PC-9 (cell line): Measurements from ENCODE around the gene ATP2B2. TPM values are rescaled to one million over a fixed set of nuclear protein-coding genes. Genes with fewer than 3 reads are reported as not detected.

Source experiments
- BruUV-seq: library from RNA; stranded (reverse); fragments of 400-500 nt; replicated peaks from 2 replicates; lab custom pipeline; 2021; lab: Mats Ljungman, UMichigan
- CTCF ChIA-PET: fragments of 300-600 bp; sonication (Branson Sonifier 250); formaldehyde crosslinking; loops from one replicate; lab custom pipeline; 2022; ENCODE audit warnings: antibody characterized with exemption; lab: Charles Lee
- POLR2A ChIA-PET: fragments of 300-600 bp; sonication (Branson Sonifier 250); formaldehyde crosslinking; loops from one replicate; lab custom pipeline; 2022; ENCODE audit warnings: antibody characterized with exemption; ENCODE audit not compliant: unreplicated experiment; lab: Charles Lee
- DNase-seq, 2 experiments: peaks; one replicate each; pipeline versions ENCODE4 v3.0.0 to v3.0.0-alpha.2; 2015 to 2022; ENCODE audit warnings: mixed read lengths in 1 of 2
- H2AFZ ChIP-seq: fragments of 200-600 bp; sonication (generic); 2 replicates; pipeline ENCODE4 v1.8.1; 2017; ENCODE audit warnings: antibody characterized with exemption
- H3F3A ChIP-seq: fragments of 200-600 bp; sonication (generic); 2 replicates; pipeline ENCODE4 v1.8.1; 2017; ENCODE audit warnings: antibody characterized with exemption, mild to moderate bottlenecking, low read depth; ENCODE audit not compliant: insufficient read depth
- H3K27ac ChIP-seq: fragments of 200-600 bp; sonication (generic); 2 replicates; pipeline ENCODE4 v1.6.1; 2016; ENCODE audit warnings: mixed run types
- H3K27me3 ChIP-seq: fragments of 200-600 bp; sonication (generic); 2 replicates; pipeline ENCODE4 v1.6.1; 2016; ENCODE audit warnings: low read depth, mixed run types; ENCODE audit not compliant: insufficient read depth
- H3K36me3 ChIP-seq: fragments of 200-600 bp; sonication (generic); 2 replicates; pipeline ENCODE4 v1.6.1; 2016; ENCODE audit warnings: low read depth, mixed run types
- H3K4me1 ChIP-seq: fragments of 200-600 bp; sonication (generic); replicated peaks from 2 replicates; pipeline ENCODE4 v1.6.1; 2016; ENCODE audit warnings: mixed run types; ENCODE audit not compliant: insufficient read depth
- H3K4me2 ChIP-seq: fragments of 200-600 bp; sonication (generic); 2 replicates; pipeline ENCODE4 v1.6.1; 2017; ENCODE audit warnings: mixed run types
- H3K4me3 ChIP-seq: fragments of 200-600 bp; sonication (generic); 2 replicates; pipeline ENCODE4 v1.6.1; 2016; ENCODE audit warnings: mixed run types
- H3K79me2 ChIP-seq: fragments of 200-600 bp; sonication (generic); 2 replicates; pipeline ENCODE4 v1.6.1; 2017; ENCODE audit warnings: low read depth, mixed run types
- H3K9me2 ChIP-seq: fragments of 200-600 bp; sonication (generic); 2 replicates; pipeline ENCODE4 v1.8.1; 2017; ENCODE audit warnings: mild to moderate bottlenecking; ENCODE audit not compliant: insufficient read depth
- H3K9me3 ChIP-seq: fragments of 200-600 bp; sonication (generic); 2 replicates; pipeline ENCODE4 v1.8.1; 2016; ENCODE audit warnings: low read depth; ENCODE audit not compliant: insufficient read depth
- H4K20me1 ChIP-seq: fragments of 200-600 bp; sonication (generic); 2 replicates; pipeline ENCODE4 v1.8.1; 2017; ENCODE audit not compliant: insufficient read depth
- EZH2 ChIP-seq: fragments of 200-600 bp; sonication (generic); IDR thresholded peaks from 2 replicates; pipeline ENCODE4 v1.8.0; 2017; ENCODE audit warnings: antibody characterized with exemption, low read depth
- intact Hi-C: fragments of 100-400 bp; cut with micrococcal nuclease; formaldehyde crosslinking; loops from one replicate; pipeline ENCODE4 v1.10.0; 2022; ENCODE audit not compliant: unreplicated experiment
- total RNA-seq: library from RNA; stranded (reverse); gene quantifications from 2 replicates; pipeline ENCODE4 v1.2.3, GENCODE V29; 2021
- TF ChIP-seq, protein P1 (sequence below): fragments of 200-600 bp; sonication (generic); conservative IDR thresholded peaks from 2 replicates; pipeline ENCODE4 v1.6.1; 2017; ENCODE audit warnings: mixed run types, antibody characterized with exemption, mild to moderate bottlenecking, moderate library complexity

The ATP2B2 gene
- total RNA-seq, 1 experiment from 2014 or later: not detected

DNA sequence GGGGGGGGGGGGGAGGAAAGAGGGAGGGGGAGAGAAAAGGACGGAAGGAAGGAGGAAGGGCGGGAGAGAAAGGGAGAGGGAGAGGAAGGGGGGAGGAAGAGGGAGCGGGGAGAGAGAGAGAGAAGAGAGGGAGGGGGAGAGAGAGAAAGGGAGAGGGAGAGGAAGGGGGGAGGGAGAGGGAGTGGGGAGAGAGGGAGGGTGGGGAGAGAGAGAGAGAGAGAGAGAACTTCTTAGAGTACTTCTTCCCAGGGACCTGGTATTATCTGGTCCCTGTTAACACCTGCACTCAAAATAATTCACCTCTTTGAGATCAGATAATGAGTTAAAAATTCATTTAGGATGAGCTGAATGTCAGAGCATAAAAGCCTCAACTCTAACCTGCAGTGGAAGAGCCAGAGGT, 185.6 kb downstream of the ATP2B2 start:
- CTCF ChIA-PET: interaction anchor here (0.9 kb wide), 1 partner anchor 171 kb away, joined by 3 read pairs; no protein-coding TSS in a partner anchor
- H3K27ac ChIP-seq: no peak overlapping the region
- no peaks in the 10 kb centered on the region for H3F3A ChIP-seq
- POLR2A ChIA-PET: no interaction called here
- H3K27me3 ChIP-seq: peaks cover 12% of the 10 kb centered on the region
- intact Hi-C loops: loop anchor here (10.0 kb wide), 1 partner anchor 575 kb away; the partner anchor contains the start of gene OGG1
- H3K79me2 ChIP-seq: peaks cover 31% of the 10 kb centered on the region
- DNase-seq: no peak
- H2AFZ ChIP-seq: no peak overlapping the region
- no TSS peak for BruUV-seq
- peaks cover 12% of the 10 kb centered on the region; the same call in 1 of the 2 replicates for H4K20me1 ChIP-seq
- H3K9me2 ChIP-seq: no peaks in the 10 kb centered on the region
- peaks cover 17% of the 10 kb centered on the region for H3K36me3 ChIP-seq
- peak overlapping the region; percentile 84 for H3K4me3 ChIP-seq
- TF ChIP-seq, protein P1, sequence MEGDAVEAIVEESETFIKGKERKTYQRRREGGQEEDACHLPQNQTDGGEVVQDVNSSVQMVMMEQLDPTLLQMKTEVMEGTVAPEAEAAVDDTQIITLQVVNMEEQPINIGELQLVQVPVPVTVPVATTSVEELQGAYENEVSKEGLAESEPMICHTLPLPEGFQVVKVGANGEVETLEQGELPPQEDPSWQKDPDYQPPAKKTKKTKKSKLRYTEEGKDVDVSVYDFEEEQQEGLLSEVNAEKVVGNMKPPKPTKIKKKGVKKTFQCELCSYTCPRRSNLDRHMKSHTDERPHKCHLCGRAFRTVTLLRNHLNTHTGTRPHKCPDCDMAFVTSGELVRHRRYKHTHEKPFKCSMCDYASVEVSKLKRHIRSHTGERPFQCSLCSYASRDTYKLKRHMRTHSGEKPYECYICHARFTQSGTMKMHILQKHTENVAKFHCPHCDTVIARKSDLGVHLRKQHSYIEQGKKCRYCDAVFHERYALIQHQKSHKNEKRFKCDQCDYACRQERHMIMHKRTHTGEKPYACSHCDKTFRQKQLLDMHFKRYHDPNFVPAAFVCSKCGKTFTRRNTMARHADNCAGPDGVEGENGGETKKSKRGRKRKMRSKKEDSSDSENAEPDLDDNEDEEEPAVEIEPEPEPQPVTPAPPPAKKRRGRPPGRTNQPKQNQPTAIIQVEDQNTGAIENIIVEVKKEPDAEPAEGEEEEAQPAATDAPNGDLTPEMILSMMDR: no peak
- no peak for TF ChIP-seq EZH2
- peaks cover 8% of the 10 kb centered on the region for H3K4me1 ChIP-seq
- H3K9me3 ChIP-seq: no peaks in the 10 kb centered on the region
- peak overlapping the region; percentile 92 for H3K4me2 ChIP-seq

DNA sequence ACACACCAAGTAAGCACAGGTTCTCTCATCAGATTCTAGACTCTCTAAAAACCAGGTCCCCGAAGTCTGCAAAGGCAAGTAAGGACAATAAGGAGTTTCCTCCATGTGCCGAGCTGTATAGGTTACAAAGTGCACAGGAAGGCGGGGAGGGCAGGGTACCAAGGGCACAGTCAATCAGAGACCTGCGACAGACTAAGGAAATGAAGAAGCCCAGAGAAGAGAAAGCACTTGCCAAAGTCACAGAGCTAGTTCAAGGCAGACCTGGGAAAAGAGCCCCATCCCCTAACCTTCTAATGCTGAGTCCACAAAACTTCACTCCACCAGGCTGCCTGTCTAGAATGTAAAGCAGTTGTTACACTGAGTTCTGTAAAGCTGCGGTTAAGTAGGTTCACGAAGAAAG, 186.1 kb downstream of the ATP2B2 start:
- Histone ChIP-seq H4K20me1 (peaks cover 12% of the 10 kb centered on the region; the same call in 1 of the 2 replicates), H3K36me3 (peaks cover 23% of the 10 kb centered on the region), H3K4me1 (peaks cover 8% of the 10 kb centered on the region), H3F3A (no peaks in the 10 kb centered on the region), H3K4me2 (peak overlapping the region; percentile 92), H3K27ac (no peak overlapping the region), H3K9me2 (no peaks in the 10 kb centered on the region), H3K4me3 (no peak overlapping the region; the same call in 1 of the 2 replicates), H3K9me3 (no peaks in the 10 kb centered on the region), H3K79me2 (peaks cover 31% of the 10 kb centered on the region), H2AFZ (no peak overlapping the region), H3K27me3 (peaks cover 7% of the 10 kb centered on the region)
- ChIA-PET CTCF (no interaction called here), POLR2A (no interaction called here)
- DNase-seq: no peak
- TSS peak; percentile 23 for BruUV-seq
- TF ChIP-seq, protein P1: no peak
- TF ChIP-seq EZH2: no peak
- intact Hi-C loops: no loop called here

DNA sequence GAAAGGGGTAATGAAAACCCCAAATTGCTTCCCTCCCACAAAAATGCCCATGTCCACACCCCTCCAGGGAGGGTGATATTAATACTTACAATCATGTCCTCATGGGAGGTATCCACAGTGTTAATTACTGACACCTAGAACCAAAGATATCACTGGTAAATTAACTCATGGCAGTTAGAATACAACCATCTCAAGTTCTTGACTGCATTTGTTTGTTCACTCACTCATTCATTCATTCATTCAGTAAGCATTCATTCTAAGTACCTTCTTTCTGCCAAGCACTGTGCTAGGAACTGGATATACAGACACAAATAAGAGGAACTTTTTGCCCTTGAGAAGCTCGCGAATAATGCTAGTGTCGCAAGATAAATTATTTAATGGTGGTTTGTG, 187.4 kb downstream of the ATP2B2 start:
- Histone ChIP-seq H3K4me3 (no peak overlapping the region), H3K9me3 (no peaks in the 10 kb centered on the region), H4K20me1 (peaks cover 12% of the 10 kb centered on the region), H3K79me2 (peaks cover 31% of the 10 kb centered on the region), H2AFZ (no peak overlapping the region), H3F3A (no peaks in the 10 kb centered on the region), H3K27ac (no peak overlapping the region), H3K36me3 (peaks cover 31% of the 10 kb centered on the region), H3K27me3 (no peaks in the 10 kb centered on the region), H3K4me2 (no peak overlapping the region), H3K4me1 (peaks cover 8% of the 10 kb centered on the region), H3K9me2 (no peaks in the 10 kb centered on the region)
- intact Hi-C loops: no loop called here
- ChIA-PET POLR2A (no interaction called here), CTCF (no interaction called here)
- no TSS peak for BruUV-seq
- TF ChIP-seq, protein P1: no peak
- TF ChIP-seq EZH2: no peak
- DNase-seq: no peak
